Measurements from ENCODE around the gene SYPL1.

SYPL1 gene

GRCh38 chr7:106050002-106050745 lies 61.9 kb downstream of the SYPL1 start:
- no peak for DNase-seq (ENCODE audit: low spot score)

- no peak for DNase-seq (ENCODE audit: low spot score)
Observed at GRCh38 chr7:106049139-106049752, 62.9 kb downstream of the SYPL1 start.

GRCh38 chr7:106048706-106049020 lies 63.4 kb downstream of the SYPL1 start:
- no peak for DNase-seq (ENCODE audit: low spot score)

- no peak for DNase-seq (ENCODE audit: low spot score)
Observed at GRCh38 chr7:106047818-106048705, 64.0 kb downstream of the SYPL1 start.

- DNase-seq (ENCODE audit: low spot score): no peak
Observed at GRCh38 chr7:106047184-106047583, 64.9 kb downstream of the SYPL1 start.

GRCh38 chr7:106045586-106045985 lies 66.5 kb downstream of the SYPL1 start:
- no peak for DNase-seq (ENCODE audit: low spot score)

GRCh38 chr7:106045139-106045538 lies 67.0 kb downstream of the SYPL1 start:
- DNase-seq (ENCODE audit: low spot score): no peak

GRCh38 chr7:106042196-106042611 lies 69.9 kb downstream of the SYPL1 start:
- no peak for DNase-seq (ENCODE audit: low spot score)

GRCh38 chr7:106041140-106041717 lies 70.9 kb downstream of the SYPL1 start:
- no peak for DNase-seq (ENCODE audit: low spot score)
